Osteocyte (in vitro differentiated cells): ENCODE results near the gene PRR35. TPM values are rescaled to one million over a fixed set of nuclear protein-coding genes. Genes with fewer than 3 reads are reported as not detected.

Experiments
- DNase-seq: peaks from one replicate; pipeline ENCODE4 v3.0.0; 2021; ENCODE audit warnings: mixed read lengths; ENCODE audit not compliant: unreplicated experiment; ENCODE audit errors: extremely low spot score
- H3K27ac Mint-ChIP-seq: one replicate; pipeline ENCODE4 v1.8.0; 2021; ENCODE audit warnings: mild to moderate bottlenecking, mixed read lengths; ENCODE audit not compliant: unreplicated experiment
- H3K27me3 Mint-ChIP-seq: one replicate; pipeline ENCODE4 v1.8.0; 2021; ENCODE audit warnings: mixed read lengths; ENCODE audit not compliant: unreplicated experiment
- H3K36me3 Mint-ChIP-seq: one replicate; pipeline ENCODE4 v1.8.0; 2021; ENCODE audit warnings: mixed read lengths; ENCODE audit not compliant: unreplicated experiment
- H3K4me1 Mint-ChIP-seq: one replicate; pipeline ENCODE4 v1.8.0; 2021; ENCODE audit warnings: mixed read lengths; ENCODE audit not compliant: unreplicated experiment
- H3K4me3 Mint-ChIP-seq: one replicate; pipeline ENCODE4 v1.8.0; 2021; ENCODE audit warnings: mild to moderate bottlenecking, moderate library complexity, mixed read lengths; ENCODE audit not compliant: unreplicated experiment
- H3K9me3 Mint-ChIP-seq: one replicate; pipeline ENCODE4 v1.8.0; 2021; ENCODE audit warnings: mixed read lengths; ENCODE audit not compliant: unreplicated experiment
- CTCF ChIP-seq: fragments of 200-600 bp; sonication (generic); IDR thresholded peaks from 2 replicates; pipeline ENCODE4 v1.5.0; 2021; ENCODE audit warnings: antibody characterized with exemption, mild to moderate bottlenecking, moderate library complexity
- total RNA-seq: library from RNA; stranded (reverse); gene quantifications from 2 replicates; pipeline ENCODE4 v1.2.1, GENCODE V29; 2021

The PRR35 gene
- total RNA-seq, 1 donor from 2014 or later, result not detected

GRCh38 chr16:585351-585750, 25.2 kb downstream of the PRR35 start:
- H3K36me3 Mint-ChIP-seq, result no peaks in the 10 kb centered on the region
- H3K4me3 Mint-ChIP-seq, result no peak overlapping the region
- no peak for DNase-seq
- no peak for TF ChIP-seq CTCF
- peaks cover 11% of the 10 kb centered on the region for H3K4me1 Mint-ChIP-seq
- no peak overlapping the region for H3K27ac Mint-ChIP-seq
- H3K27me3 Mint-ChIP-seq, result no peaks in the 10 kb centered on the region
- no peaks in the 10 kb centered on the region for H3K9me3 Mint-ChIP-seq

GRCh38 chr16:586047-586644, 26.0 kb downstream of the PRR35 start:
- no peak for TF ChIP-seq CTCF
- DNase-seq, result no peak
- no peaks in the 10 kb centered on the region for H3K9me3 Mint-ChIP-seq
- no peak overlapping the region for H3K27ac Mint-ChIP-seq
- H3K4me1 Mint-ChIP-seq, result peaks cover 18% of the 10 kb centered on the region
- H3K27me3 Mint-ChIP-seq, result no peaks in the 10 kb centered on the region
- H3K4me3 Mint-ChIP-seq, result no peak overlapping the region
- H3K36me3 Mint-ChIP-seq, result no peaks in the 10 kb centered on the region

GRCh38 chr16:586645-587590, 26.7 kb downstream of the PRR35 start:
- no peaks in the 10 kb centered on the region for H3K36me3 Mint-ChIP-seq
- peak overlapping the region; percentile 54 for H3K27ac Mint-ChIP-seq
- DNase-seq, result no peak
- H3K9me3 Mint-ChIP-seq, result no peaks in the 10 kb centered on the region
- H3K4me3 Mint-ChIP-seq, result peak overlapping the region; percentile 69
- H3K27me3 Mint-ChIP-seq, result no peaks in the 10 kb centered on the region
- H3K4me1 Mint-ChIP-seq, result peaks cover 23% of the 10 kb centered on the region
- TF ChIP-seq CTCF, result no peak

GRCh38 chr16:588639-588888, 28.4 kb downstream of the PRR35 start:
- no peak for TF ChIP-seq CTCF
- H3K9me3 Mint-ChIP-seq, result no peaks in the 10 kb centered on the region

GRCh38 chr16:588889-589657, 28.9 kb downstream of the PRR35 start:
- Mint-ChIP-seq H3K27me3 (no peaks in the 10 kb centered on the region), H3K27ac (peak overlapping the region; percentile 100), H3K36me3 (peaks cover 2% of the 10 kb centered on the region), H3K4me3 (peak overlapping the region; percentile 98), H3K9me3 (no peaks in the 10 kb centered on the region), H3K4me1 (peaks cover 37% of the 10 kb centered on the region)
- peak; percentile 99 for DNase-seq
- no peak for TF ChIP-seq CTCF

More at GRCh38 chr16:588639-588888, 28.4 kb downstream of the PRR35 start:
- peak overlapping the region; percentile 89 for H3K27ac Mint-ChIP-seq
- peak overlapping the region; percentile 84 for H3K4me3 Mint-ChIP-seq
- peaks cover 36% of the 10 kb centered on the region for H3K4me1 Mint-ChIP-seq
- no peaks in the 10 kb centered on the region for H3K27me3 Mint-ChIP-seq
- DNase-seq, result no peak
- peaks cover 1% of the 10 kb centered on the region for H3K36me3 Mint-ChIP-seq
